ENCODE measurements around the gene NADK.

- TF ChIP-seq, protein P1, sequence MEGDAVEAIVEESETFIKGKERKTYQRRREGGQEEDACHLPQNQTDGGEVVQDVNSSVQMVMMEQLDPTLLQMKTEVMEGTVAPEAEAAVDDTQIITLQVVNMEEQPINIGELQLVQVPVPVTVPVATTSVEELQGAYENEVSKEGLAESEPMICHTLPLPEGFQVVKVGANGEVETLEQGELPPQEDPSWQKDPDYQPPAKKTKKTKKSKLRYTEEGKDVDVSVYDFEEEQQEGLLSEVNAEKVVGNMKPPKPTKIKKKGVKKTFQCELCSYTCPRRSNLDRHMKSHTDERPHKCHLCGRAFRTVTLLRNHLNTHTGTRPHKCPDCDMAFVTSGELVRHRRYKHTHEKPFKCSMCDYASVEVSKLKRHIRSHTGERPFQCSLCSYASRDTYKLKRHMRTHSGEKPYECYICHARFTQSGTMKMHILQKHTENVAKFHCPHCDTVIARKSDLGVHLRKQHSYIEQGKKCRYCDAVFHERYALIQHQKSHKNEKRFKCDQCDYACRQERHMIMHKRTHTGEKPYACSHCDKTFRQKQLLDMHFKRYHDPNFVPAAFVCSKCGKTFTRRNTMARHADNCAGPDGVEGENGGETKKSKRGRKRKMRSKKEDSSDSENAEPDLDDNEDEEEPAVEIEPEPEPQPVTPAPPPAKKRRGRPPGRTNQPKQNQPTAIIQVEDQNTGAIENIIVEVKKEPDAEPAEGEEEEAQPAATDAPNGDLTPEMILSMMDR (IDR thresholded peaks at IDR 0.05): no peak
- TF ChIP-seq, protein P2, sequence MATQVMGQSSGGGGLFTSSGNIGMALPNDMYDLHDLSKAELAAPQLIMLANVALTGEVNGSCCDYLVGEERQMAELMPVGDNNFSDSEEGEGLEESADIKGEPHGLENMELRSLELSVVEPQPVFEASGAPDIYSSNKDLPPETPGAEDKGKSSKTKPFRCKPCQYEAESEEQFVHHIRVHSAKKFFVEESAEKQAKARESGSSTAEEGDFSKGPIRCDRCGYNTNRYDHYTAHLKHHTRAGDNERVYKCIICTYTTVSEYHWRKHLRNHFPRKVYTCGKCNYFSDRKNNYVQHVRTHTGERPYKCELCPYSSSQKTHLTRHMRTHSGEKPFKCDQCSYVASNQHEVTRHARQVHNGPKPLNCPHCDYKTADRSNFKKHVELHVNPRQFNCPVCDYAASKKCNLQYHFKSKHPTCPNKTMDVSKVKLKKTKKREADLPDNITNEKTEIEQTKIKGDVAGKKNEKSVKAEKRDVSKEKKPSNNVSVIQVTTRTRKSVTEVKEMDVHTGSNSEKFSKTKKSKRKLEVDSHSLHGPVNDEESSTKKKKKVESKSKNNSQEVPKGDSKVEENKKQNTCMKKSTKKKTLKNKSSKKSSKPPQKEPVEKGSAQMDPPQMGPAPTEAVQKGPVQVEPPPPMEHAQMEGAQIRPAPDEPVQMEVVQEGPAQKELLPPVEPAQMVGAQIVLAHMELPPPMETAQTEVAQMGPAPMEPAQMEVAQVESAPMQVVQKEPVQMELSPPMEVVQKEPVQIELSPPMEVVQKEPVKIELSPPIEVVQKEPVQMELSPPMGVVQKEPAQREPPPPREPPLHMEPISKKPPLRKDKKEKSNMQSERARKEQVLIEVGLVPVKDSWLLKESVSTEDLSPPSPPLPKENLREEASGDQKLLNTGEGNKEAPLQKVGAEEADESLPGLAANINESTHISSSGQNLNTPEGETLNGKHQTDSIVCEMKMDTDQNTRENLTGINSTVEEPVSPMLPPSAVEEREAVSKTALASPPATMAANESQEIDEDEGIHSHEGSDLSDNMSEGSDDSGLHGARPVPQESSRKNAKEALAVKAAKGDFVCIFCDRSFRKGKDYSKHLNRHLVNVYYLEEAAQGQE (IDR thresholded peaks at IDR 0.05; ENCODE audit: insufficient read depth in 1 of 2, low read depth in 2 of 2, low read length in 1 of 2): no peak
- TF ChIP-seq POLR2AphosphoS5 (IDR thresholded peaks at IDR 0.05; ENCODE audit: low read depth, low read length) (no peak), SIN3A (IDR thresholded peaks at IDR 0.05; ENCODE audit: borderline replicate concordance, insufficient read depth, low read depth, low read length) (no peak), TCF7L2 (IDR thresholded peaks at IDR 0.05; ENCODE audit: low read depth, low read length) (no peak)
Measured at GRCh38 chr1:1788136-1788535, 9.9 kb upstream of the NADK start.

All from Panc1 (cell line).